ENCODE results near the gene REC8. TPM values are rescaled to one million over a fixed set of nuclear protein-coding genes. Genes with fewer than 3 reads are reported as not detected.

The REC8 gene
- polyA plus RNA-seq, 3 donors from 2014 or later: 1.7 to 15.2 (median 3.8) TPM

DNA sequence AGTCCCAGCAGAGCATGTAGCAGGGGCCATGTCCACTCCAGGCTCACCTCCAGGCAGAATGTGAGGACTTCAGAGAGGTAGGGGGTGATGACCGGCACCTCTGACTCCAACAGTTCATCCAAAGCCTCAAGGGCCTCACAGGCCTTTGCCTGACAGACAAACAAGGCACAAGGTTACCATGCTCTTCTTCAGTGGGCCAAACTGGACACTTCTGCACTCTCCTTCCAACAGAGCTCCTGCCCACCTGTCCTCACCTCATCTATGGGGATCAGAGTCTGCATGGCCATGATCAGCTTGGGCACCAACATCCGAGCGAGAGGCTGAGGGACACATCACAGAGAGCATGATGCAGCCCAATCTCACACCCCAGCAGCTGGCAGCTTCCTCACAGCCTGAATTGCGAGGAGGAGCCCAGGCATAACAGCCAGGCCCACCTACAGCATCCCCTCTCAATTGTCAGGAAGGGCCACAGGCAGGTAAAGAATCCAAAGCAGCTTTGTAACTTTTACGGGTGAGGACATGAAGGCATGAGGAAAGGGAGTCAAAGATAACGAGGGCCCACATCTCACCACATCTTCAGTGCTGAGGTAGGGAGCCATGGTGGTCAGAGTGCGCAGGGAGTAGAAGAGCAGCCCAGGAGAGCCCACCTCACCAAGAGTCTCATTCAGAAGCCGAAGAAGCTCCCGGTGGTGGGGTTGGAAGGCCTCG, 15.1 kb downstream of the REC8 start:
- Mint-ChIP-seq H3K4me3 (peak overlapping the region; percentile 57 to 90 (median 68)), H3K27me3 (ENCODE audit: low read depth in 3 of 3) (peaks cover 9 to 23% (median 11%) of the 10 kb centered on the region in 3 donors), H3K27ac (peak overlapping the region; percentile 68 to 95 (median 89)), H3K36me3 (peaks cover 0 to 9% (median 3%) of the 10 kb centered on the region in 3 donors), H3K9me3 (no peaks in the 10 kb centered on the region), H3K4me1 (peaks cover 28 to 29% of the 10 kb centered on the region in 2 donors)
- DNase-seq: no peak

DNA sequence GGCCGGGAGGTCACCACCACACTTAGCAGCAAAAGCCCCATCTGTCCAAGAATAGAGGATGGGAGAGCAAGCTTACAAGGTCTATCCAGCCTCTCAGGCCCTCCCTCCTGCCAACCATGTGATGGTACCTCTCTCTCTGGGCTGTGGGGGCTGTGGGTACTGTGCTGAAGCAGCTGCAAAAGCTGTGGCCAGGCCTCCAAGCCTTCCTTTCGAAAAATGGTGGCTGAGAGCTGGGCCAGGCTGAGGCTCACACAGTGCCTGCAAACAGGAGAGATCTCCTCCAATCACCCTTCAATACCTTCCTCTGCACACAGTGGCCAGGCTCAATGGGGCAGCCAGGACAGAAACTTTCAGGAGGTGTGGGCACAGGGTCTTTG, 15.6 kb downstream of the REC8 start:
- H3K4me3 Mint-ChIP-seq: peak overlapping the region; percentile 89 to 93 (median 91)
- peak in 2 of 3 donors; percentile 26 to 33 for DNase-seq
- H3K9me3 Mint-ChIP-seq: no peaks in the 10 kb centered on the region
- peaks cover 31 to 32% of the 10 kb centered on the region in 2 donors for H3K4me1 Mint-ChIP-seq
- H3K27ac Mint-ChIP-seq: peak overlapping the region; percentile 85 to 98 (median 94)
- peaks cover 3 to 10% (median 4%) of the 10 kb centered on the region in 3 donors for H3K36me3 Mint-ChIP-seq
- H3K27me3 Mint-ChIP-seq (ENCODE audit: low read depth in 3 of 3): peaks cover 8 to 21% (median 11%) of the 10 kb centered on the region in 3 donors

DNA sequence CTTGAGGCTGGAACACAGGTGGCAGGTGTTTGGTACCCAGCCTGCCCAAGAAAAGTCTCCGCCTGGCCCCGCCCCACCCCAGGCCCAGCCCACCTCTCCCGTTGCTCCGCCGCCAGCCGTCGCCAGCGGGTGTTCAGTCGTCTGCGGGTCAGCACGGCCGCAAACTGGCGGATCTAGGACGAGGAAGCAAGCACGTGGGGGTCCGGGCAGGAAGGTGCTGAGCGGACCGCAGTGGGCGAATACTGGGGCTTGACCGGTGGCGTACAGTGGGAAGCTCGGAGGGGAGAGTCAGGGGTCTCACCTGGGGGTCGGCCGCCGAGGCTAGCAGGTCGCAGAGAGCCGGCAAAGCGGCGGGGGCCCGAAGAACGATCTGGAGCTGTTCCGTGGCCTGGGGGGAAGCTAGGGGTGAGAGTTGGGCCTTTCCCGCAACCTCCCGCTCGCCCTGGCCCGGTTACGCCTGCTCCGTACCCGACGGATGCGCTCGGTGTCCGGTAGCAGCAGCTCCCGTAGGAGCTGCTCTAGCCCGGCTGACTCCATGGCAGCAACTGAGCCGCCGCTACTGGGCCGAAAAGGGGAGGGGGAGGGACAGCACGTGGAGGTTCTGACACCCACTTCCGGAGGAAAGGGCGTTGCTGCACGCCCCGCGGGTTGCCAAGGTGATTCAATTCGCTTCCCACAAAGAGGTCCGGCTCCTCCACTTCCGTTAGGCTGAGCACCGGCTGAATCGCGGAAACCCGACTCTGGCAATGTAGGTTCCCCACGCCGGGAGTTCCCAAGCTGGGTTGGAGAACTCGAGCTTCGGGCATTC, 16.6 kb downstream of the REC8 start, which contains the start of gene IPO4:
TSS of gene IPO4 (minus strand) at position 566 of the 808 bp plus-strand sequence. CDS start at position 537, 29 bp downstream.
- Mint-ChIP-seq H3K4me1 (peaks cover 35 to 38% of the 10 kb centered on the region in 2 donors), H3K4me3 (peak within 1 kb of the TSS; percentile 89 to 93 (median 91)), H3K27ac (peak within 1 kb of the TSS; percentile 85 to 98 (median 94)), H3K27me3 (ENCODE audit: low read depth in 3 of 3) (peaks cover 8 to 21% (median 11%) of the 10 kb centered on the region in 3 donors), H3K36me3 (peaks cover 3 to 13% (median 8%) of the 10 kb centered on the region in 3 donors), H3K9me3 (no peaks in the 10 kb centered on the region)
- DNase-seq: peak; percentile 94 to 96 (median 95)

DNA sequence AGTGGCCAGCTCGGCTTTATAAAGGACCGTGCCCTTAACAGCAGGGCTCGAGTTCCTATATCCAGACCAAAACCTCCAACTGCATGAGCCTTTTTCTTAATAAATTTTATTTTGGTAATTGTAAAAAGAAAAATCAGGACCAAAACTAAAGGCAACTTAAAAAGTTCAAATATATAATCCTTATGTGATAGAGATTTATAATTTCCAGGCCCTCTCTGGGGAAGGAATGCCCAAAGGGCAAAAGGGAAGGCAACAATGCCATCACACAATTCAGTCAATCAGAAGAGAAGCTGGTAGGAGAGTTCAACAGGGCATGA, 17.1 kb downstream of the REC8 start:
- DNase-seq: no peak
- H3K27me3 Mint-ChIP-seq (ENCODE audit: low read depth in 3 of 3): peaks cover 8 to 21% (median 11%) of the 10 kb centered on the region in 3 donors
- no peaks in the 10 kb centered on the region for H3K9me3 Mint-ChIP-seq
- H3K4me1 Mint-ChIP-seq: peaks cover 37 to 41% of the 10 kb centered on the region in 2 donors
- H3K36me3 Mint-ChIP-seq: peaks cover 3 to 13% (median 8%) of the 10 kb centered on the region in 3 donors
- peak overlapping the region; percentile 89 to 93 (median 91) for H3K4me3 Mint-ChIP-seq
- peak overlapping the region; percentile 85 to 98 (median 94) for H3K27ac Mint-ChIP-seq

DNA sequence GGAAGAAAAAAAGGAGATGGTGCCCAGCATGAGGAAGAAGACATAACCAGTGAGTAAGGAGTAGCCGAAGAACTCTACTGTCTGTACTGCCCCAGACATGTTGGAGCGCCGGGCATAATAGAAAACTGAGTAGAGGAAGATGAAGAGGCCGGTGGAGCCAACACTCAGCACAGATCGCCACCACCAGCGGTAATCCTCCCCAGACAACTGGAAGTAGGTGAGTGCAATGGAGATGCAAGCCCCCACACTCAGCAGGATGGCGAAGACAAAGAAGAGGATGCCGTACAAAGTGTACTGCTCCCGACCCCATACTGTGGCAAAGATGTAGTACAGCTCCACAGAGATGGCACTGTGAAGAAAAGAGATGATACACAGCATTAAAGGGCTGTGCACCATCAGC, 17.6 kb downstream of the REC8 start:
- H3K27me3 Mint-ChIP-seq (ENCODE audit: low read depth in 3 of 3): peaks cover 8 to 23% (median 15%) of the 10 kb centered on the region in 3 donors
- H3K36me3 Mint-ChIP-seq: peaks cover 3 to 13% (median 8%) of the 10 kb centered on the region in 3 donors
- H3K27ac Mint-ChIP-seq: peak overlapping the region; percentile 85 to 98 (median 94)
- no peaks in the 10 kb centered on the region for H3K9me3 Mint-ChIP-seq
- H3K4me3 Mint-ChIP-seq: peak overlapping the region in 1 of 5 donors; percentile 93
- H3K4me1 Mint-ChIP-seq: peaks cover 42 to 46% of the 10 kb centered on the region in 2 donors
- DNase-seq: no peak

DNA sequence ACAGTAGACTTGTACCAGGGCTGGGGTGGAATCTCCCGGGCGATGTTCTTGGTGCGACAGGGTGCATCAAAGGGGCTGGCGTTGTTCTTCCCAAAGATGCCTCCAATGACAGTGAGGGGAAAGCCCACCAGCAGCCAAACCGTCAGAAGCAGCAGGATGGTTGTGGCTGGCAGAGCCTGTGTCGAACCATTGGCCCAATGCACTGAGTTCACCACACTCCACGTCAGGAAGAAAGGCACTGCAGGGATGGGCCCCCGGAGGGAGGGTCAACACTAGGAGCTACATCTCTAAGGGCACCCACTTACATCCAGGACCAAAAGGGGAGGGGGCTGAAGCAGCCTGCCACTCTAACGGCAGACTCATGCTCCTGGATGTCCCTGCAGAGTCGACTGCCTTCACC, 18.5 kb downstream of the REC8 start:
- H3K27ac Mint-ChIP-seq: peak overlapping the region in 5 of 6 donors; percentile 86 to 98 (median 94)
- H3K4me3 Mint-ChIP-seq: no peak overlapping the region
- no peak for DNase-seq
- peaks cover 3 to 13% (median 8%) of the 10 kb centered on the region in 3 donors for H3K36me3 Mint-ChIP-seq
- no peaks in the 10 kb centered on the region for H3K9me3 Mint-ChIP-seq
- H3K27me3 Mint-ChIP-seq (ENCODE audit: low read depth in 3 of 3): peaks cover 16 to 30% (median 17%) of the 10 kb centered on the region in 3 donors
- H3K4me1 Mint-ChIP-seq: peaks cover 48 to 52% of the 10 kb centered on the region in 2 donors

DNA sequence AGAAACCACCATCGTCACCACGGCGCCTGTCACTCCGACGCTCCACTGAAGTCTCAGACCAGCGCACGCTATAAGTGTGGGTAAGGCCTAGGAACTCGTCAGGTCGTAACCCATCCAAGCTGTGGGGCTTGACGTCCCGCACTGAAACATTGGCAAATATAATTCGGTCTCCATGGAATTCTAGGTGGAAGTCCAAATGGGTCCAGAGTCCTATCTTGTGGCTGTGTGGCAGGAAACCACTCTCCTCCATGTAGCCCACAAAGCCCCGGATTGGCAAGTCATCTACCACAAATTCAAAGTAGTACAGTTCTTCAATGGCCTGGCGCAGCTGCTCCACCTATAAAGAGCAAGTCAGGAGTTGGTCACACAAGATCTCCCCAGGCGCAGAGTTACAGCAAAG, 21.1 kb downstream of the REC8 start:
- no peak for DNase-seq
- peak overlapping the region; percentile 51 to 87 (median 74) for H3K27ac Mint-ChIP-seq

DNA sequence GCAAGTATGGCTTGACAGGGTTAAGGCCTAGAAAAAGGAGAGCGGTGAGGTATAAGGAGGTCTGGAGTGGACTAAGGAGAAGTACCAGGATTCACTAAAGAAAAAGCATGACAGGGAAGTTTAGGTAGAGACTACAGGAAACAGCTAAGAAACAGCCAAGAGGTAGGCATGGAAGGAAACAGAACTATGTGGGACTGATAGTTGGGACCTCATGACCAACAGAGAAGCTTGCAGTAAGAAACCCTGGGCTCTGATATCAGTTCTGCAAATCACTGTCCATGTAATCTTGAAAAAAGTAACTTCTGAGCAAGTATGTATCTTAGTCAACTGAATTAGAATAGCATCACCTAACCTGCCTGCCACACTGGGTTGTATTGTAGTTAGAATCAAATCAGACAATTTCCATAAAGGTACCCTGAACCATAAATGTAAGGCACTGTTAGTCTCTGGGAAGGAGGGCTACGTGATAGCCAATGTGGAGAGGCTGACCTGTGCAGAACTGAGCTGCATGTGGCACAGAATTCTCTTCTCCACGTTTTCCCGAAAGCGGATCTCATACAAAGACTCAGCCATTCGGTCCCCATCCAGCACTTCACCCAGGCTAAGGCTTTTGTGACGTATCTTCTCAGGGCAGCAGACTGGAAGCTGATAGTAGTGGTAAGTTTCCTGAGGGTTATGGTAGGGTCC, 22.4 kb downstream of the REC8 start:
- Mint-ChIP-seq H3K9me3 (no peaks in the 10 kb centered on the region), H3K27ac (peak overlapping the region; percentile 97 to 100 (median 99)), H3K4me1 (peaks cover 43 to 58% of the 10 kb centered on the region in 2 donors), H3K36me3 (peaks cover 8 to 22% (median 16%) of the 10 kb centered on the region in 3 donors), H3K4me3 (peak overlapping the region; percentile 87 to 95 (median 93)), H3K27me3 (ENCODE audit: low read depth in 3 of 3) (peaks cover 19 to 33% (median 22%) of the 10 kb centered on the region in 3 donors)
- no peak for DNase-seq

More for the DNA sequence above, 21.1 kb downstream of the REC8 start:
- peaks cover 23 to 39% (median 28%) of the 10 kb centered on the region in 3 donors for H3K27me3 Mint-ChIP-seq (ENCODE audit: low read depth in 3 of 3)
- H3K9me3 Mint-ChIP-seq: no peaks in the 10 kb centered on the region
- H3K4me3 Mint-ChIP-seq: peak overlapping the region in 2 of 5 donors; percentile 13 to 27
- H3K4me1 Mint-ChIP-seq: peaks cover 48 to 62% of the 10 kb centered on the region in 2 donors
- peaks cover 3 to 13% (median 8%) of the 10 kb centered on the region in 3 donors for H3K36me3 Mint-ChIP-seq

DNA sequence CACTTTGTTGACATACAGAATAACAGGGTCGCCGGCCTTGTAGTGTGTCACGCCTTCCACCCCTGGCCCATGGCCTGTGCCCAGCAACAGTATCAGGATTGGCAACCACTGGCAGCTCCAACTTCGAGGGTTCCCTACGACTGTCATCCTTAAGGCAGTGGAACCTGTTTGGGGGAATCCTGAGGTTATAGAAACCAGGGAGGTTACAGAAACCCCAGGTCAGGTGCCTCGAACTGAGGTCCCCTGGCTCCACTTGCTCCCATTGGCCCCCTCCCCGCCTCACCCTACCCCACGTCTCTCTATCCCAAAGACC, 22.9 kb downstream of the REC8 start:
- H3K4me3 Mint-ChIP-seq: peak overlapping the region; percentile 87 to 95 (median 93)

DNA sequence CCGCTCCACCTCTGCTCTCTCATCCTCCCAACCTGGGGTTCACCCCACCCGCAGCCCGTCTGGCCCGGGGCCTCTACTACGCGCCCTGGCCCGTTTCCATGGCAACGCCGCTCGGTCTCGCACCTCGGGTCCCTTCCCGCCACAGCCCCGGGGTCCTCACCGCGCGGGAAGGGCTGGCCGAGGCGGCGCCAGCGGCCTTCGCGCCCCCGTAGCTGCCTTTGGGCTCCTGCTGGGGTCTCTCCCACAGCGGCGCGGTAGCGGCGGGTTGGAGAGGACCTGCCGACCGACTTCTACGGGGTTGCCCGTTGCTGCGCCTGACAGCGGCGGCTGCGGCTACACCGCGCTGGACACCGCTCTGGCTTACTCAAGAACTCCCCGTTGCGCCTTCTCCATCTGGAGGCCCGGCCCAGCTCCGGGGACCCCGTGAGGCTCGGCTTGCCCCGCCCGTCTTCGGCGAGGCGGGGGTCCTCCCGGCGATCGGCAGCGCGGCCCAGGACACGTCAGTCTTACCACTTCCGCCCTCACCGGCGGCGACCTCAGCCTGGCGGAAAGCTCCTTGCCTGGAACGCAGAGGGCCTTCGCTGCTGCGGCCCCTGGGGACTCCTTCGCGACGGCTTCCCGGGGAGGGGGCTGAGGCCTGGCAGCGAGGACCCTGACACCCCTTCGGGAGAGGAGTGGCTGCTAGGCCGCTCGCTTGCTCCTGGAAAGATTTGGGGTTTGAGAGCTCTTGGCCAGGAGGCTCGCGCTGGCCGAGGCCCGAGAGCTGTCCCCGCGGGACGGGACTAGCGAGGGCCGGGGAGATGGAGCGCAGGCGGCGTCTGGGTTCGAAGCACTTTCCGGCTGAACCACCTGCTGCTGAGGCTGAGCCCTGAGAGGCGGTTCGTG, 23.5 kb downstream of the REC8 start, which contains the start of gene TM9SF1:
TSS of gene TM9SF1 (minus strand) at position 256 of the 885 bp plus-strand sequence. CDS start 422 bp downstream, outside the sequence.
- H3K9me3 Mint-ChIP-seq: no peaks in the 10 kb centered on the region
- peak; percentile 95 to 96 (median 96) for DNase-seq
- peaks cover 19 to 33% (median 22%) of the 10 kb centered on the region in 3 donors for H3K27me3 Mint-ChIP-seq (ENCODE audit: low read depth in 3 of 3)
- H3K36me3 Mint-ChIP-seq: peaks cover 9 to 23% (median 17%) of the 10 kb centered on the region in 3 donors
- peak within 1 kb of the TSS; percentile 87 to 95 (median 93) for H3K4me3 Mint-ChIP-seq
- H3K27ac Mint-ChIP-seq: peak within 1 kb of the TSS; percentile 97 to 100 (median 99)
- H3K4me1 Mint-ChIP-seq: peaks cover 44 to 58% of the 10 kb centered on the region in 2 donors

More for the DNA sequence above, 22.9 kb downstream of the REC8 start:
- Mint-ChIP-seq H3K9me3 (no peaks in the 10 kb centered on the region), H3K4me1 (peaks cover 47 to 58% of the 10 kb centered on the region in 2 donors), H3K27me3 (ENCODE audit: low read depth in 3 of 3) (peaks cover 19 to 33% (median 22%) of the 10 kb centered on the region in 3 donors), H3K36me3 (peaks cover 9 to 23% (median 17%) of the 10 kb centered on the region in 3 donors), H3K27ac (peak overlapping the region; percentile 97 to 100 (median 99))
- no peak for DNase-seq

DNA sequence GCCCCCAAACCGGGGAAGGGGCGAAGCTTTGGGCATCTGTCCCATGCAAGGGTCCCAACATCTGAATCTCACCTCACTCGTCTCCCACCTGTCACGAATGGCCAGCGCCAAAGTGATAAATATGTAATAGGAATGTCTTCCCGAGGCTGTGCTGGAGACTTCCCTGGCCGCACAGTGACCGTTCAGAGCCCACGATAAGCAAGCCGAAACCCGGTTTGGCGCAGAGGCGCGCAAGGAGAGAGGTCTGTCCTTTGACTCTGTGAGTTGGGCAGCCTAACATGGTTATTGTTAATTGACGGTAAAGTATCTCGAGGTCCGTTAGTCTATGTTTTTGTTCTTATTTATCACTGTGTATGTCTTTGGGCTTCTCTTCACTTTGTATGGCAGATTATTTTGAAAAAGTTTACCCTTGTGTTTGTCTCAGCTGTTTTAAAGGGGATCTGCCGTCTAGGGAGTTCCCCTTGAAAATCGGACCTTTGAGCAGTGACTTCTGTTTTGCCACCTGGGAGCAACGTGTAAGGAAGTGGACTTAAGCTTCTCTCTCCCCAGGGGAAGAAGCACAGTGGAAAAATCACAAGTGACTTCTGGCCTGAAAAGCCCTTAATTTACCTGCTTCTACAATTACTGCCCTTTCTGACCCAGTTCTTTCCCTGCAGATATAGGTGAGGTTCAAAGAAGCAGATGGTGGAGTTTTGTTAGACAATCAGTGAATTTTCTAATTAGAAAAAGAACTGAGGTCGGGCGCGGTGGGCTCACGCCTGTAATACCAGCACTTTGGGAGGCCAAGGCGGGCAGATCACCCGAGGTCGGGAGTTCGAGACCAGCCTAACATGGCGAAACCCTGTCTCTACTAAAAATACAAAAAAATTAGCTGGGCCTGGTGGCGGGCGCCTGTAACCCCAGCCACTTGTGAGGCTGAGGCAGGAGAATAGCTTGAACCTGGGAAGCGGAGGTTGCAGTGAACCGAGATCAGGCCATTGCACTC, 24.5 kb downstream of the REC8 start:
- Mint-ChIP-seq H3K4me1 (peaks cover 44 to 58% of the 10 kb centered on the region in 2 donors), H3K27ac (peak overlapping the region; percentile 97 to 100 (median 99)), H3K9me3 (no peaks in the 10 kb centered on the region), H3K36me3 (peaks cover 11 to 24% (median 19%) of the 10 kb centered on the region in 3 donors), H3K4me3 (peak overlapping the region; percentile 87 to 95 (median 93)), H3K27me3 (ENCODE audit: low read depth in 3 of 3) (peaks cover 19 to 33% (median 22%) of the 10 kb centered on the region in 3 donors)
- DNase-seq: peak in 1 of 3 donors; percentile 25

Data from immature natural killer cell (primary cell).